Panc1 (cell line): ENCODE results near the gene RPRD2. TPM values are rescaled to one million over a fixed set of nuclear protein-coding genes. Genes with fewer than 3 reads are reported as not detected.

ENCODE experiments used
- ATAC-seq: fragments of 200-7000 bp; cut with Tn5 transposase; 2 replicates; pipeline ENCODE4 v1.9.1; 2020; ENCODE audit warnings: mild to moderate bottlenecking, moderate library complexity
- BruUV-seq: library from RNA; stranded (reverse); fragments of 400-500 nt; replicated peaks from 2 replicates; lab custom pipeline; 2021; lab: Mats Ljungman, UMichigan
- CTCF ChIA-PET: fragments of 300-600 bp; sonication (Branson Sonifier 250); formaldehyde crosslinking; loops from one replicate; lab custom pipeline; 2022; ENCODE audit warnings: antibody characterized with exemption; lab: Charles Lee
- POLR2A ChIA-PET: fragments of 300-600 bp; sonication (Branson Sonifier 250); formaldehyde crosslinking; loops from one replicate; lab custom pipeline; 2022; ENCODE audit warnings: antibody characterized with exemption; lab: Charles Lee
- DNase-seq: peaks from one replicate; pipeline ENCODE4 v3.0.0-alpha.2; 2010; ENCODE audit warnings: low read depth, low spot score
- H3K27ac ChIP-seq: 2 replicates; pipeline ENCODE4 v1.5.1; 2011; ENCODE audit warnings: mild to moderate bottlenecking, low read length, inconsistent platforms
- H3K27me3 ChIP-seq: fragments of 200-500 bp; sonication (Bioruptor generic); 2 replicates; pipeline ENCODE4 v1.6.0; 2014; ENCODE audit warnings: low read length, inconsistent platforms; ENCODE audit not compliant: control insufficient read depth, insufficient read depth
- H3K36me3 ChIP-seq: fragments of 200-500 bp; sonication (Bioruptor generic); 2 replicates; pipeline ENCODE4 v1.5.1; 2014; ENCODE audit warnings: inconsistent platforms, mild to moderate bottlenecking, low read length, moderate library complexity; ENCODE audit not compliant: control insufficient read depth, insufficient read depth
- H3K4me1 ChIP-seq: 2 replicates; pipeline ENCODE4 v1.5.1; 2011; ENCODE audit warnings: inconsistent platforms, mild to moderate bottlenecking, low read length, moderate library complexity; ENCODE audit not compliant: control insufficient read depth, insufficient read depth
- H3K4me3 ChIP-seq, 2 experiments: 2 replicates each; pipeline ENCODE4 v1.5.1; 2011 to 2012; ENCODE audit warnings: low read depth in 2 of 2, low read length in 2 of 2, mild to moderate bottlenecking in 2 of 2, inconsistent platforms in 1 of 2, moderate library complexity in 1 of 2
- H3K9me3 ChIP-seq: fragments of 200-500 bp; sonication (Bioruptor generic); 2 replicates; pipeline ENCODE4 v1.5.1; 2014; ENCODE audit warnings: low read depth, mild to moderate bottlenecking, inconsistent platforms, low read length, moderate library complexity; ENCODE audit not compliant: control insufficient read depth, insufficient read depth
- CTCF ChIP-seq: fragments of 450-650 bp; IDR thresholded peaks from 2 replicates; pipeline ENCODE4 v1.5.1; 2017; ENCODE audit warnings: mild to moderate bottlenecking
- POLR2AphosphoS5 ChIP-seq: IDR thresholded peaks from 2 replicates; pipeline ENCODE4 v1.6.1; 2012; ENCODE audit warnings: mild to moderate bottlenecking, low read depth, low read length, moderate library complexity
- REST ChIP-seq, 2 experiments: IDR thresholded peaks; 2 replicates each; pipeline ENCODE4 v1.6.1; 2011 to 2012; ENCODE audit warnings: low read depth in 2 of 2, control low read depth in 1 of 2, low read length in 1 of 2, mild to moderate bottlenecking in 1 of 2, moderate library complexity in 1 of 2; ENCODE audit not compliant: insufficient read depth in 1 of 2
- SIN3A ChIP-seq: IDR thresholded peaks from 2 replicates; pipeline ENCODE4 v1.6.1; 2012; ENCODE audit warnings: low read depth, mild to moderate bottlenecking, low read length, moderate library complexity, borderline replicate concordance; ENCODE audit not compliant: insufficient read depth
- TCF7L2 ChIP-seq: IDR thresholded peaks from 2 replicates; pipeline ENCODE4 v1.6.1; 2011; ENCODE audit warnings: mild to moderate bottlenecking, low read depth, low read length, inconsistent platforms
- in situ Hi-C: cut with HindIII; loops from 2 replicates; pipeline ENCODE4 v1.10.0; 2016; ENCODE audit warnings: low sequenced_read_pairs, low pct_unique_long_range_greater_than_20kb
- intact Hi-C: fragments of 100-400 bp; cut with micrococcal nuclease; formaldehyde crosslinking; loops from one replicate; pipeline ENCODE4 v1.10.0; 2022; ENCODE audit not compliant: unreplicated experiment
- total RNA-seq: library from RNA; stranded (reverse); gene quantifications from one replicate; pipeline ENCODE4 v1.2.1, GENCODE V29; 2021; ENCODE audit not compliant: unreplicated experiment

RPRD2 gene
- total RNA-seq, 1 experiment from 2014 or later: 28.3 TPM

GRCh38 chr1:150487763-150488115, 123.8 kb downstream of the RPRD2 start:
- Histone ChIP-seq H3K36me3 (no peaks in the 10 kb centered on the region; the same call in 1 of the 2 replicates), H3K4me1 (peaks cover 7% of the 10 kb centered on the region), H3K4me3 (peak overlapping the region; percentile 95 to 100), H3K9me3 (no peaks in the 10 kb centered on the region), H3K27ac (peak overlapping the region; percentile 94), H3K27me3 (no peaks in the 10 kb centered on the region)
- ChIA-PET POLR2A (no interaction called here), CTCF (no interaction called here)
- DNase-seq: no peak
- intact Hi-C loops: no loop called here
- TF ChIP-seq POLR2AphosphoS5 (no peak), TCF7L2 (no peak), SIN3A (no peak), REST (IDR thresholded peaks at IDR 0.05; ENCODE audit: insufficient read depth in 1 of 2, low read depth in 2 of 2, low read length in 1 of 2) (no peak), CTCF (no peak)
- ATAC-seq: no peak
- in situ Hi-C loops: no loop called here
- TSS peak; percentile 89 for BruUV-seq

GRCh38 chr1:150493175-150493574, 129.2 kb downstream of the RPRD2 start:
- Histone ChIP-seq H3K9me3 (no peaks in the 10 kb centered on the region), H3K36me3 (0 out of 2 replicates have a peak, but pooled peaks cover 2% of the 10 kb centered on the region), H3K27me3 (no peaks in the 10 kb centered on the region), H3K4me3 (no peak overlapping the region), H3K4me1 (peaks cover 2% of the 10 kb centered on the region), H3K27ac (no peak overlapping the region)
- DNase-seq: no peak
- no TSS peak for BruUV-seq
- in situ Hi-C loops (no loop called here), intact Hi-C loops (no loop called here)
- CTCF ChIA-PET: interaction anchor here (1.0 kb wide), 1 partner anchor 40 kb away, joined by 3 read pairs; no protein-coding TSS in a partner anchor
- no peak for ATAC-seq
- no peak for TF ChIP-seq REST (IDR thresholded peaks at IDR 0.05; ENCODE audit: insufficient read depth in 1 of 2, low read depth in 2 of 2, low read length in 1 of 2)
- no peak for TF ChIP-seq POLR2AphosphoS5
- no peak for TF ChIP-seq TCF7L2
- no peak for TF ChIP-seq CTCF
- no peak for TF ChIP-seq SIN3A
- POLR2A ChIA-PET: no interaction called here
